CD4-positive, alpha-beta T cell (primary cell): ENCODE data around the gene SLC34A1. TPM values are rescaled to one million over a fixed set of nuclear protein-coding genes. Genes with fewer than 3 reads are reported as not detected.

Experiments
- ATAC-seq: fragments of 200-7000 bp; cut with Tn5 transposase; one replicate; pipeline ENCODE4 v1.10.0; 2022; ENCODE audit warnings: mild to moderate bottlenecking; ENCODE audit not compliant: poor library complexity
- CTCF ChIA-PET: fragments of 350-600 bp; sonication (Branson Sonifier 250); formaldehyde crosslinking; loops from one replicate; lab custom pipeline; 2021; ENCODE audit warnings: antibody characterized with exemption, inconsistent platforms; lab: Charles Lee
- POLR2A ChIA-PET: fragments of 350-600 bp; sonication (Branson Sonifier 250); formaldehyde crosslinking; loops from one replicate; lab custom pipeline; 2021; ENCODE audit warnings: antibody characterized with exemption, inconsistent platforms; lab: Charles Lee
- DNase-seq, 14 experiments: peaks; one replicate each; pipeline ENCODE4 v3.0.0-alpha.2; 2013 to 2020; ENCODE audit warnings: mixed read lengths in 2 of 14
- H3K27ac ChIP-seq, 2 donors: one replicate each; pipeline versions ENCODE4 v1.5.1 to v1.7.0; 2013; ENCODE audit warnings: low read length in 2 of 2, low read depth in 1 of 2, mild to moderate bottlenecking in 1 of 2
- H3K27me3 ChIP-seq, 2 experiments: 1 replicate in 1 of 2; 2 replicates in 1 of 2; pipeline versions ENCODE4 v1.6.1 to v1.7.0; 2013; ENCODE audit warnings: low read length in 2 of 2, control low read depth in 1 of 2, mild to moderate bottlenecking in 1 of 2, moderate library complexity in 1 of 2; ENCODE audit not compliant: insufficient read depth in 2 of 2, control insufficient read depth in 1 of 2
- H3K36me3 ChIP-seq: one replicate; pipeline ENCODE4 v1.6.1; 2013; ENCODE audit warnings: low read length, control low read depth; ENCODE audit not compliant: insufficient read depth
- H3K4me1 ChIP-seq: one replicate; pipeline ENCODE4 v1.6.1; 2013; ENCODE audit warnings: low read length, control low read depth; ENCODE audit not compliant: insufficient read depth
- H3K4me3 ChIP-seq: one replicate; pipeline ENCODE4 v1.5.1; 2013; ENCODE audit warnings: mild to moderate bottlenecking, low read length, moderate library complexity
- H3K9me3 ChIP-seq, 2 experiments: 1 replicate in 1 of 2; 2 replicates in 1 of 2; pipeline versions ENCODE4 v1.6.1 to v1.7.0; 2013; ENCODE audit warnings: low read length in 2 of 2, mild to moderate bottlenecking in 2 of 2, control low read depth in 1 of 2, moderate library complexity in 1 of 2; ENCODE audit not compliant: control insufficient read depth in 1 of 2, insufficient read depth in 1 of 2
- H3K27ac Mint-ChIP-seq: one replicate; pipeline ENCODE4 v1.8.0; 2020; ENCODE audit warnings: mixed read lengths
- H3K27me3 Mint-ChIP-seq: one replicate; pipeline ENCODE4 v1.8.0; 2021; ENCODE audit warnings: mixed read lengths
- H3K36me3 Mint-ChIP-seq: one replicate; pipeline ENCODE4 v1.8.0; 2021; ENCODE audit warnings: low read depth, mixed read lengths
- H3K4me1 Mint-ChIP-seq: one replicate; pipeline ENCODE4 v1.8.0; 2021; ENCODE audit warnings: low read depth, mixed read lengths
- H3K4me3 Mint-ChIP-seq: one replicate; pipeline ENCODE4 v1.8.0; 2020; ENCODE audit warnings: mild to moderate bottlenecking, mixed read lengths
- H3K9me3 Mint-ChIP-seq: one replicate; pipeline ENCODE4 v1.8.0; 2020; ENCODE audit warnings: mixed read lengths
- CTCF ChIP-seq: fragments of 200-600 bp; IDR thresholded peaks from one replicate; pipeline ENCODE4 v1.8.0; 2022; ENCODE audit warnings: antibody characterized with exemption, mild to moderate bottlenecking
- intact Hi-C, 2 experiments: fragments of 100-400 bp; cut with DNase I in 1 of 2; cut with micrococcal nuclease in 1 of 2; formaldehyde crosslinking; loops; one replicate each; pipeline versions ENCODE4 v1.15.1 to v1.9.0; 2023 to 2025; cut with DNase I, micrococcal nuclease
- total RNA-seq, 174 experiments: library from RNA in 2 of 174; stranded (reverse) in 2 of 174; gene quantifications; one replicate each; pipeline ENCODE4 v1.2.3 and lab custom pipeline; 2021 to 2026

The SLC34A1 gene
- total RNA-seq, 2 experiments from 2014 or later: not detected

DNA sequence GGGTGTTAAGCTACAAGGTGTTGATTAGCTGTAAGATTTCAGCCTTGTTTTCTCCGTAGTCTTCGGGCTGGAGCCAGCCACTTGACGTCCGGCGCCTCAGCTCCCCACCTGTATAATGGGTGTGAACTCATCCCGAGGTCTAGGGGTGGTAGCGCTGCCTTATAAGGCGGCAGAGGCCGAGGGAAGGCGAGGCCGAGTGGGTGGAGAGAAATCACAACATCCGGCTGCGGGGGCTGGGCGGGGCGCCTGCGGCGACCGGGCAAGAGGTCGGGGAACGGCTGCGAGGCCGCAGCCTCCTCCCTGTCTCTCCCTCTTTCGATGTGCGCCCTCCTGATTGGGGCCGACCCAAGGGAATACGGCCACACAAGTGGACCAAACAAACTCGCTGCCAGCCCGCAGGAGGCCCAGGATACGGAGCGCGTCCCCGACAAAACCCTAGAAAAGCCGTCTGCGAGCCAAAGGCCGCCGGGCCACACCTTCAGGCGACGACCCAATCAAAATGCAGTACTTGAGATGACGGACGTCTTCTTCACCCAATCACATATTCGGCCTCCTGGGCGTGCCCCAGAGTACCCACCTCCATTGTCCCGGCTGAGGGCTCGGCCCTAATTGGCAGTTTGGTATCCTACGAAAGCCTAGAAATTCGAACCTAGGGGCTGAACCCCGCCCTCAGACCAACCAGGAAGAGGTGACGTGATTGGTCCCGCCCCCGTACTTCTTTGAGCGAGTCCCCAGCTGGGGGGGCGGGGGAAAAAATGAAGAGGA is 41.7 kb downstream of the SLC34A1 start:
- Histone ChIP-seq H3K4me3 (peak overlapping the region; percentile 52), H3K36me3 (peaks cover 25% of the 10 kb centered on the region), H3K9me3 (no peaks in the 10 kb centered on the region), H3K27ac (peak overlapping the region; percentile 77 to 83), H3K27me3 (no peaks in the 10 kb centered on the region), H3K4me1 (peaks cover 63% of the 10 kb centered on the region)
- ChIA-PET CTCF (interaction anchor here (0.7 to 9.3 kb wide), 7 partner anchors 10 to 75 kb away, joined by 3 to 82 read pairs (median 4); no protein-coding TSS in a partner anchor), POLR2A (interaction anchor here (0.6 to 12.6 kb wide), 24 partner anchors 8 to 891 kb away, joined by 3 to 661 read pairs (median 6); partner anchors contain the start of genes F12, LMAN2, NSD1 and PDLIM7)
- Mint-ChIP-seq H3K36me3 (peaks cover 39% of the 10 kb centered on the region), H3K9me3 (no peaks in the 10 kb centered on the region), H3K27ac (peak overlapping the region; percentile 96), H3K4me1 (peaks cover 42% of the 10 kb centered on the region), H3K27me3 (no peaks in the 10 kb centered on the region), H3K4me3 (peak overlapping the region; percentile 97)
- ATAC-seq (peak; percentile 79), DNase-seq (peak; percentile 98 to 100 (median 100))
- no peak for TF ChIP-seq CTCF
- intact Hi-C loops: loop anchor here (1.0 to 2.0 kb wide), 4 partner anchors 18 to 29 kb away; no protein-coding TSS in a partner anchor

DNA sequence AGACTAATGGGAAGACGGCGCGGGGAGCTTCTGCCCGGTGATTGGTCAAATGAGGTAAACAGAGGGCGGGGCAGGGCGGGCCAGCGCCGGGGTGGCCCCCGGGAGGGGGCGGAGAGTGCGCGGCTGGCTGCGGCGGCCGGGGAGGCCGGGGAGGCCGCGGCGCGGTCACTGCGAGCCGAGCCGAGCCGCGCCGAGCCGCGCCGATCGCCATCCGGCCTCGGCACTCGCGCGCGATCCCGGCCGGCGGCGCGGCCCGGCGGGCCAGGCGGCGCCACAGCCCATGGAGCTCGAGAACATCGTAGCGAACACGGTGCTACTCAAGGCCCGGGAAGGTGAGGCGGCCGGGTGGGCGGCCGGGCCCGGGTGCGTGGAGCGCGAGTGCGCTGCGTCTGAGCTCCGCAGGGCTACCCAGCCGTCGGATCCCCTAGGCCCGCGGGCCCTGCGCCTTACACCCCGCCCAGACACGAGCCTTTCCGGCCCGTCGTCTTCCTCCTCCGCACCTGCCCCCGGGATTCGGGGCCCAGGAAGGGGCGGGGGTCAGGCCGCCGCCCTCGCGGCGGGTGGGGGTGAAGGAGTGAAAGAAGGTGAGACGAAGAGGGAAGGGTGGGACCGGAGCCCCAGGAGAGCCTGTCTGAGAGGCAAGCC is 42.5 kb downstream of the SLC34A1 start, which contains the start of gene GRK6:
Gene GRK6, plus strand, starts transcription at position 111 of the 645 bp plus-strand sequence. Its CDS starts 170 bp downstream, at position 281.
- peaks cover 49% of the 10 kb centered on the region for H3K4me1 Mint-ChIP-seq
- Histone ChIP-seq H3K9me3 (no peaks in the 10 kb centered on the region), H3K36me3 (peaks cover 31% of the 10 kb centered on the region), H3K27ac (peak within 1 kb of the TSS; percentile 87 to 92), H3K4me1 (peaks cover 70% of the 10 kb centered on the region), H3K4me3 (peak within 1 kb of the TSS; percentile 65), H3K27me3 (no peaks in the 10 kb centered on the region)
- CTCF ChIA-PET: interaction anchor here (0.7 to 9.3 kb wide), 7 partner anchors 23 to 117 kb away, joined by 3 to 82 read pairs (median 5); no protein-coding TSS in a partner anchor
- peak within 1 kb of the TSS; percentile 96 for H3K27ac Mint-ChIP-seq
- no peaks in the 10 kb centered on the region for H3K9me3 Mint-ChIP-seq
- POLR2A ChIA-PET: interaction anchor here (0.6 to 12.6 kb wide), 24 partner anchors 8 to 891 kb away, joined by 3 to 661 read pairs (median 6); partner anchors contain the start of genes F12, LMAN2, NSD1 and PDLIM7
- DNase-seq (peak in 12 of 14 experiments; percentile 48 to 93 (median 73)), ATAC-seq (peak; percentile 9)
- peaks cover 46% of the 10 kb centered on the region for H3K36me3 Mint-ChIP-seq
- peak within 1 kb of the TSS; percentile 97 for H3K4me3 Mint-ChIP-seq
- intact Hi-C loops: loop anchor here (1.0 kb wide), 4 partner anchors 18 to 29 kb away; no protein-coding TSS in a partner anchor
- H3K27me3 Mint-ChIP-seq: no peaks in the 10 kb centered on the region
- TF ChIP-seq CTCF: no peak

DNA sequence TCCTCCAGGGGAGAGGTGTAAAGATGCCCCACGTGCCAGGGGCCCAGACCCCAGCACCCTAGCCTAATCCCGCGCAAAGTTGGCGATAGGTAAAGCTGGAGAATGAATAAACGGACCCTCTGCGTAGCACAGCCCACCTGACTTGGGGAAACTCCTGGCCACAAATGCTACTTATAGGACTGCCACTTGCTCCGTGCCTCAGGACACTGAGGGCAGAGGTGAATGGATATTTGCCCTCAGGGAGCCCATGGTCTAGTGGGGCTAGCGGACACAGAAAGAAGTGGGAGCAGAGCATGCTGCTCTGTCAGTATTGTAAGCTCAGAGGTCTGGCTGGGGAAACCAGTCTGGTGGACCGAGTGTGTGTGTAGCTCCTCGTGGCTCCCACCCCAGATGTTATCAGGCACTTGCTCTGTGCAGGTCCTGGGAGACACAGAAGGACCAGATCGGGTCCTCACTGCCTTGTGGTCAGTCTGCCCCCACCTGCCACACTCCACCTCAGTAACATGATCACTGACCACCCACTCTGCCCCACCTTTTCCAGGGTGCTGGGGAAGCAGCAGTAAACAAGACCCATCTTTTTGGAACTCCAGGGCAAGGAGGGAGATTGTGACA is 43.1 kb downstream of the SLC34A1 start:
- ATAC-seq: no peak
- Histone ChIP-seq H3K4me1 (peaks cover 76% of the 10 kb centered on the region), H3K27me3 (no peaks in the 10 kb centered on the region), H3K27ac (peak overlapping the region; percentile 87 to 92), H3K9me3 (no peaks in the 10 kb centered on the region), H3K36me3 (peaks cover 37% of the 10 kb centered on the region), H3K4me3 (peak overlapping the region; percentile 65)
- ChIA-PET CTCF (interaction anchor here (1.8 to 9.3 kb wide), 5 partner anchors 18 to 118 kb away, joined by 3 to 82 read pairs (median 11); no protein-coding TSS in a partner anchor), POLR2A (interaction anchor here (0.8 to 12.6 kb wide), 14 partner anchors 9 to 892 kb away, joined by 3 to 661 read pairs (median 12); partner anchors contain the start of genes F12, LMAN2, NSD1 and PDLIM7)
- peak overlapping the region; percentile 96 for H3K27ac Mint-ChIP-seq
- DNase-seq: peak in 1 of 14 experiments; percentile 34
- TF ChIP-seq CTCF: no peak
- peaks cover 55% of the 10 kb centered on the region for H3K4me1 Mint-ChIP-seq
- H3K4me3 Mint-ChIP-seq: peak overlapping the region; percentile 95
- H3K27me3 Mint-ChIP-seq: no peaks in the 10 kb centered on the region
- no peaks in the 10 kb centered on the region for H3K9me3 Mint-ChIP-seq
- intact Hi-C loops: loop anchor here in 1 of 2 experiments (1.0 kb wide), 1 partner anchor 27 kb away; no protein-coding TSS in a partner anchor
- H3K36me3 Mint-ChIP-seq: peaks cover 52% of the 10 kb centered on the region
